DMS79 treated with DMSO at 0.1 percent for 48 hours (cell line): ENCODE measurements around the gene DPY19L3.
"Not testable (repeated sequence)": the region's sequence is repeated elsewhere in the genome, so short reads cannot be mapped to it uniquely, and the experiment has no call there.

Experiments used
- DNase-seq: peaks from one replicate; lab custom pipeline; 2025; lab: John Stamatoyannopoulos, UW

Gene DPY19L3

GRCh38 chr19:32512498-32512897 lies 106.9 kb downstream of the DPY19L3 start:
- not testable (repeated sequence) for DNase-seq

- no peak for DNase-seq
These were observed 113.5 kb downstream of the DPY19L3 start for GRCh38 chr19:32519023-32519422.

- no peak for DNase-seq
These were observed 117.4 kb downstream of the DPY19L3 start for GRCh38 chr19:32522967-32523366.

DNA sequence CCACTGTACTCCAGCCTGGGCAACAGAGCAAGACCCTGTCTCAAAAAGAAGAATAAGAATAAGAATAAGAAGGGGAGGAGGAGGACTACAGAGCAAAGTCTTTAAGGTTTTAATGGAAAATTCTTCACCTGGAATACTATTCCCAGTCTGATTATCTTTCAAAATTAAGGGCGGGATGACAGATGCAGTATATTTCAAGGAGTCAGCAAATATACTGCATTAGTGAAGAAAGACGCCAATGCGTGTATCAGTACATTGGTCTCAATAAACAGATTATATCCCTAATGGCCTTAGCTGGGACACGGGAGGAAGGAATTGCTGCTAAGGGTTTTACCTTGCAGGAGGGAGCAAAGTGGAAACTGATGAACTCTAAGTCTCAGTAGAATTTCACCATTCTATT lies 121.3 kb downstream of the DPY19L3 start:
- DNase-seq, result no peak

DNA sequence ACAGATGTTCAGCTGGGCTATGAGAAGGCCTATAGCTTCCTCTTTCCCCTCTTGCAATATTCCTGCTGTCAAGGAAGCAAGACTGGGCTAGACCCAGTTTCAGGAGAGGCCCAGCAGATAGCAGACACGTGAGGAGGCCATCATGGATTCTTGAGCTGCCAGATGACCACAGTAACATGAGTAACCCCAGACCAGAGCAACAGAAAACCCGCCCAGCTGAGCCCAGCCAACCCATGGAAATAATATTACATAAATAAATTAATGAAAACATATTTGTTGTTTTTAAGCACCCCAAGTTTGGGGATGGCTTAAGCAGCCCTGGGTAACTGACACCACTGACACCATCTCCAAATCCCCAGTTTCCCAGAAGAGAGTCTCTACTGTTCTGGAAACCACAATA lies 125.2 kb downstream of the DPY19L3 start:
- no peak for DNase-seq

DNA sequence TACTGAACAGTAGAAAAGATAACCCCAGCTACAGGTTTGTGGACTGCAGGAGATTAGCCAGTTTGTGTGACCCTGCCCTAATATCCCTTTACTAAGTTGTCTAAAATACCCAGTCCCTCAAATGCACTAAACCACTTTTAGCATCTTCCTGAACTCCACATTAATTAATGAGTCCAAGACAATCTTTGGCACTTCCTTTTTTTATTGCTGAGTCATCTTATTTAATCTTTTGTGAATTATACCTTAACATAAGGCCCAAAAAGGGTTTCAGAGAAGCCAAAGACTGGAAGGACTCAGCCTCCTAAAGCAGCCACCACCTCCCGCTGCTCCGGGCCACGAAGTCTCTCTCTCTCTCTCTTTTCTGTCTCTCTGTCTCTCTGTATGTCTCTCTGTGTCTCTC lies 126.7 kb downstream of the DPY19L3 start:
- DNase-seq, result no peak
